Measurements from ENCODE around the gene NRG3. TPM values are rescaled to one million over a fixed set of nuclear protein-coding genes. Genes with fewer than 3 reads are reported as not detected.

The NRG3 gene
- total RNA-seq, 1 donor from 2014 or later, result 0.92 TPM

DNA sequence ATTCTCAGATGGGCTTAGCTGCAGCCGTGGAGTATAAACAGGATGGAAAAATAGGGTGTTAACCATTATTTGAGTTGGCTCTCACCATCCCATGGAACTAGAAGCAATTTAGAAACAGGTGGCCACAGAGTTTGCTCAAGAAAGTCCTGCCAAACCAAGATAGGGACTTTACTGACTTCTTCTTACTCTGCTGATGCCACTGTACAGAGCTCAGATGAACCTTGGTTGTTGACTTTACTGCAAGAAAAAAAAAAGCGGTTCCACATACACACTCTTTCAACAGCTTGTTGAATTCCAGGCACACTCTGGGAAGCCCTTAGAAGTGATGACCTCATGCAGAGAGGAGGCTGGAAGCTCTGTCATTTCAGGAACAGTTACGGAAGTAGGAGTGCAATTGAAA is 753.4 kb downstream of the NRG3 start:
- H3K4me3 ChIP-seq (ENCODE audit: low read depth, low read length), result no peak overlapping the region
- TF ChIP-seq, protein P1, sequence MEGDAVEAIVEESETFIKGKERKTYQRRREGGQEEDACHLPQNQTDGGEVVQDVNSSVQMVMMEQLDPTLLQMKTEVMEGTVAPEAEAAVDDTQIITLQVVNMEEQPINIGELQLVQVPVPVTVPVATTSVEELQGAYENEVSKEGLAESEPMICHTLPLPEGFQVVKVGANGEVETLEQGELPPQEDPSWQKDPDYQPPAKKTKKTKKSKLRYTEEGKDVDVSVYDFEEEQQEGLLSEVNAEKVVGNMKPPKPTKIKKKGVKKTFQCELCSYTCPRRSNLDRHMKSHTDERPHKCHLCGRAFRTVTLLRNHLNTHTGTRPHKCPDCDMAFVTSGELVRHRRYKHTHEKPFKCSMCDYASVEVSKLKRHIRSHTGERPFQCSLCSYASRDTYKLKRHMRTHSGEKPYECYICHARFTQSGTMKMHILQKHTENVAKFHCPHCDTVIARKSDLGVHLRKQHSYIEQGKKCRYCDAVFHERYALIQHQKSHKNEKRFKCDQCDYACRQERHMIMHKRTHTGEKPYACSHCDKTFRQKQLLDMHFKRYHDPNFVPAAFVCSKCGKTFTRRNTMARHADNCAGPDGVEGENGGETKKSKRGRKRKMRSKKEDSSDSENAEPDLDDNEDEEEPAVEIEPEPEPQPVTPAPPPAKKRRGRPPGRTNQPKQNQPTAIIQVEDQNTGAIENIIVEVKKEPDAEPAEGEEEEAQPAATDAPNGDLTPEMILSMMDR (conservative IDR thresholded peaks at IDR 0.05; ENCODE audit: low read depth, low read length), result no peak
- peak; percentile 10 for DNase-seq (ENCODE audit: low read depth)

GRCh38 chr10:82643076-82643475 is 768.1 kb downstream of the NRG3 start:
- H3K4me3 ChIP-seq (ENCODE audit: low read depth, low read length), result no peak overlapping the region
- TF ChIP-seq, protein P1 (conservative IDR thresholded peaks at IDR 0.05; ENCODE audit: low read depth, low read length), result no peak
- no peak for DNase-seq (ENCODE audit: low read depth)

GRCh38 chr10:82643601-82644000 is 768.6 kb downstream of the NRG3 start:
- no peak for DNase-seq (ENCODE audit: low read depth)
- H3K4me3 ChIP-seq (ENCODE audit: low read depth, low read length), result no peak overlapping the region
- TF ChIP-seq, protein P1 (conservative IDR thresholded peaks at IDR 0.05; ENCODE audit: low read depth, low read length), result no peak

DNA sequence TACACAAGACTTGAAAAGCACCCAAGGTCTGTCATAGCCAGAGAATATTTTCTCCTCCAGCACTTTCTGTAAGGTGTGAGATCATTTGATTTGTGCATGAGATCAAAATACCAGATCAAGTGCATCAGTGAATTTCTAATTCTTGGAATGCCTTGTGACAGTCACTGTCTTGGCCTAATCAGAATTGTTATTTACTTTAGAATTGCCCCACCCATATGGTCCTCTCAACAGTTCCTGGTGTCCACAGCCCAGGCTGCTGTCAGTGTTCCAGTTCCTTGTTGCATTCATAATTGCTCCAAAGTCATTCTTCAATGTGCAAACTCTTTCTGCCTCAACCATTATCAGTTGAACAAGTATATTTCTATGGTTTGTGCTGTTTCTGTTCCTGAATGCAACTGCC is 770.2 kb downstream of the NRG3 start:
- no peak overlapping the region for H3K4me3 ChIP-seq (ENCODE audit: low read depth, low read length)
- TF ChIP-seq, protein P1 (conservative IDR thresholded peaks at IDR 0.05; ENCODE audit: low read depth, low read length), result no peak
- no peak for DNase-seq (ENCODE audit: low read depth)

- H3K4me3 ChIP-seq (ENCODE audit: low read depth, low read length), result no peak overlapping the region
- TF ChIP-seq, protein P1 (conservative IDR thresholded peaks at IDR 0.05; ENCODE audit: low read depth, low read length), result no peak
- DNase-seq (ENCODE audit: low read depth), result no peak
Observed at GRCh38 chr10:82653244-82654155, 778.5 kb downstream of the NRG3 start.

GRCh38 chr10:82660205-82660604 is 785.2 kb downstream of the NRG3 start:
- no peak overlapping the region for H3K4me3 ChIP-seq (ENCODE audit: low read depth, low read length)
- DNase-seq (ENCODE audit: low read depth), result no peak
- TF ChIP-seq, protein P1 (conservative IDR thresholded peaks at IDR 0.05; ENCODE audit: low read depth, low read length), result no peak

DNA sequence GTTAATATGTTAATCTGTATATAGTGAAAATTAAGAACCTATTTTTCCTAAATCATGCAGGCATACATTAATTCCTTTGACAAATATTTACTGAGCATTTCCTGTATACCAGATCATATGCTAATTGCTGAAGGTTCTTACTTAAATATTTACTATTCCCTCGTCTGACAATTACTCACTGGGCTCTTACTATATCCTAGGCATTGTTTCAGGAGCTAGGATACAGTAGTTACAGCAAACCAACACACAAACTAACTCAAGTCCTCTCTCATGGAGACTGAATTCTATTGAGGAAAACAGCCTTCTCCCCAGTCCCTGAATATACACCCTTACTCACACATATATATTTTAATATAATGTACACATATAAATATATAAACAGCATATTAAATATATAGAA is 786.0 kb downstream of the NRG3 start:
- TF ChIP-seq, protein P1 (conservative IDR thresholded peaks at IDR 0.05; ENCODE audit: low read depth, low read length), result no peak
- H3K4me3 ChIP-seq (ENCODE audit: low read depth, low read length), result no peak overlapping the region

More for the DNA sequence above, 786.0 kb downstream of the NRG3 start:
- no peak for DNase-seq (ENCODE audit: low read depth)
